ENCODE data around the gene NRP1.

Gene NRP1

DNA sequence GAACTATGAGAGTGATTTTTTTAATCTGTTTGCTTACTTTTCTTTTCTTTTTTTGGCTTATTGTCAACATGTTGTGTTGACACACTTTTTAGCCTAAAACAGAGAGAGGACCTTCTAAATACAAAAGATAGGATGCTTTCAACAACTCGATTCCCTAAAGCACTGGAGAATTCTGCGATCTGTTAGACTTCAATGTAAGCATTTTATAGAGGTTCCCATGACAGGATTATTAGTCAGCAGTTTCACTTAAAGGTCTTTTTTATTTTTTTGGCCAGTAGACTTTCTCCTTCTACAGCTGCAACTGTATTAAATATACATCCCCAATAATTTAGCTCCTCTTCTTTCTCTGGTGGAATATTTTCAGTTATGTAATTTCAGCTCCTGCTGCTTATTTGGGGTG is 12.7 kb upstream of the NRP1 start:
- DNase-seq = no peak

DNA sequence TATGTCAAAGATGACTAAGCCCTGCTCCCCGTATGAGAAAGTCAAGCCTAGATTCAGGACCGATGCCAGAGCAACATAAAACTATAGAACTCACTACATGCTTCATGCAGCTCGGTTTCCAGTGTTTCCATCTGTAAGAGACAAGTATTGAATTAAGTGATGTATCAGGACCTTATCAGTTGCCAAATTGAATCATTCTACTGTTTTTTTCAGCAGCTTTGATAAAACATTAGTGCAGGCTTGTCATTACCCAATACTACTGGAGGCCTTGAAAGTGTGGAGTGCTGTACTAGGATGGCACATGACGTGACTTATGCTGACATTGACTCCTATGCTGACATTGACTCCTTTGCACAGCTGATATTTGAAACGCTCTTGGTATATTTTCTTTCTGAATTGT is 10.8 kb upstream of the NRP1 start:
- DNase-seq = no peak

DNA sequence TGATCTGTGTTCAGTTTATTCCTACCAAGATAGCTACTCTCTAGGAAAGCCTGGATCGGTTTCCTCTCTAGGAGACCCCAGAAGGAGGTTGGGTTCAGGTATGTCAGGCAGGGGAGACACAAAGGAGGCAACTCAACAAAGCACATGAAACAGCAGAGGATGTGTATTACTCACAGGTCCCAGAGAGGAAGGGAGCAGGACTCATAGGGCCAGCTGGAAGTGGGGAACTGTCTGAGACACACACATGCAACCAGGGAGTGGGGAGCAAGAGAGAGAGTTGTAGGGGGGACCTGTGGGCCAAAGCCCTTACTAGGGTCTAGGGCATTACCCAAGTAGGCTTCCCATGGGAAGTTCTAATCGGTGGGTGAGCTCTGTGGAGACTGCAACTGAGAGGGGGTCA is 10.2 kb upstream of the NRP1 start:
- DNase-seq = no peak

DNA sequence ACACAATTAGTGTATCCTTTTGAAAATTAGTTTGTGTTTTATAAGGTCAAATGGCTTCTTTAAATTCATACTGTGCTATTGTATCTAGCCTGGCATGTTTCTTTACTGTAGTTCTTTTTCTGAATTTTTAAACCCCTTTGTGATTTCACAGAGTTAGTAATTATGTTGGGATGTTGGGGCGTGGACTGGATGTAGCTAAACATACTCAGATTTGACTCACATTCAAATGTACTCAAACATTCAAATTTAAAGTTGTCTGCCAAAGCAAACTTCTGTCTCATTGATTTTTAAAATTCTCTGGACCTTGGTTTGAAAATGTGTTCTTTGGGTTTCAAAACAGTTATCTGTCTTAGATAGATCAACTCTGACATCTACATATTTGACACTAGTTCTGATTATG is 7.2 kb upstream of the NRP1 start:
- no peak for DNase-seq

DNA sequence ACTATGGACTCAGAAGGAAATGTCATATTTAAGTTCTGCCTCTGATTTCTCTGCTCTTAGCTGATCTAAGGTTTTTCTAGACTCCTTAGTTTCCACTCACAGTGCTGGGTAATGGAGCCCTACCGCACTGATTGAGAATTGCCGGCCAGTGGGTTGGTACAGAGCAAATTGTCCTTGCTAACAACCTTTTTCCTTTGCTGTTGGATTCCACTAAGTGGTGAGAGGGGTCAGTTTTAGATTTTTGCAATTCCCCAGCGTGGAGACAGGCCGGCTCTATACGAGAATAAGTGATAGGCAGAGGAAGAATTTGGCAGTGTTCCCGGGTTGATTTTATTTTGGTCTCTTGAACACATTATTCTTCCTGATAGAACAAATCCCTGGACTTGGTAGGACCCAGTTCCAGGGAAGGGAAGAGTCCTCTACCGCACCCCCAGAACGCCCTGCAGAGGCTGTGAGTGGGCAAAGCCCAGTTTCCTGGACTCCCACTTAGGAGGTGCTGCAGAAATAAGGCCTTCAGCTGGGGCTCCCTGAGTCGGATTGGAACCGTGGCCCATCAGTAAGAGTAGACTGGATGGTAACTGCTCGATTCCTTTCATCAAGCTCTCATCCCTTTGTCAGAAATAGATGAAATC is 3.0 kb upstream of the NRP1 start:
- no peak for DNase-seq

DNA sequence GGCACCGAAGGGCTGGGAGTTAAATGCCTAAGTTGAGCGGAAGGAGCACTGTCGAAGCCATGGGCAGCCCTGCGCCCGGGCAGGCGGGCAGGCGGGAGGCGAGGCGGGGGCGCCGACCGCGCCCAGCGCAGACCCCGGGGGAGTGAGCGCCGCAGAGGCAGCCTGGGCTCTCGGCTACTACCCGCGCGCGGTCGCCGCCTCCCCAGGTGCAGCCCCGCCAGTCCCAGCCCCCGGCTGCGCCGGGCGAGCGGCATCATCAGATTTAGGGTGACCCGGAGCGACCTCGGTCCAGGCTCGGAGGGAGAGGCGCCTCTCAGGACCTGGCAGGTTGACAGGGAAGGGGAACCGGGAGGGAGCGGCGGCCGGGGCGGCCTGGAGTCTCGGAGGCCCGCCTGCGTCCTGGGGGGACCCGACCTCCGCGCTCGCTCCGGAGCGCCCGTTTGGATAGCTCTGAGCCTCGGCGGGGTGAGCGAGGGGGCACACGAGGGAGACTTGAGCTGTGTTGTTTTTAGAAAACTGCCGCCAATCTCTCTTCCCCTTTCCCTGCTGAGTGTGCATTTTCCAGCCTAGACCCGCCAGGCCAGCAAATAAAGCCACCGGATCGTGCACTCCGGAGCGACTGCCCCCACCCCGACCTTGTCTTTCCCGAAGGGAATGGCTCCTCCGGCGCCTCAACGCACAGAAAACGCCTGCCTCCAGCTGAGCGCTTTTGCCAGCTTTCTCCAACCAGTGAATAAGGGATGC is 2.3 kb upstream of the NRP1 start:
- DNase-seq = no peak

DNA sequence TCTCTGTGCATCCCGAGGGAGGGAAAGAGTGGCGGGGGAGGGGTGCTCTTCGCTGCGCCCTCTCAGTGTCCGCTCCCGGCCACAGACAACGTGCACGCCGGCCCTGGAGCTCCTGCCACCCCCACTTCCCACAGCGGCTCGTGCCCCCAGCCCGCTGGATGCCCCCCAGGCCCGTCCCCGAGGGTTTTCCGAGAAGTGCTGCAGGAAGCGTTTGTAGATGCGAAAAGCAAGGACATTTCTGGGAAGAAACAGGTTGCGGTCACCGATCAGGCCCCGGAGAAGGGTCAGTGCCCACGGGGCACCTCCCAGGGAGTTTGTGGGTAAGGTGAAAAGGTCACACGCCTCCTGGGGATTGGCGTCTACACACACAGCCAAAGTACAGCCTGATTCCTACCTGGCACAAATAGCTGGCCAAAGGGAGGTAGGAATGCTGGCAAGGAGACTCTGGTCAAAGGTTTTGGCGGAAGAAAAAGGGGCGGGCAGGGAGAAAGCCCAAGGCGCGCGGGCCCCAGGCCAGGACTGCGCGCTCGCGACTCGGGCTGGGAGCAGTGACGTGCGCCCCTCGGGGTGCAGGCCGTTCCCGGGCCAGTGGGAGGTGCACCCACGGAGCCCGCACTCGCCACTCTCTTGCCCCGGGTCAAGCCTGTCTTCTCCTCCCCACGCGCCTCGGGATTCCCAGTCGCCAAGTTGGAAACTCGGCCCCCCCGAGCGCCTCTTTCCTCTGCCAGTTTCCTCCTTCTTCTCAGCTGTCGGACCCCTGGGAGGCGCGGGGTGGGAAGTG is 1.5 kb upstream of the NRP1 start:
- no peak for DNase-seq

DNA sequence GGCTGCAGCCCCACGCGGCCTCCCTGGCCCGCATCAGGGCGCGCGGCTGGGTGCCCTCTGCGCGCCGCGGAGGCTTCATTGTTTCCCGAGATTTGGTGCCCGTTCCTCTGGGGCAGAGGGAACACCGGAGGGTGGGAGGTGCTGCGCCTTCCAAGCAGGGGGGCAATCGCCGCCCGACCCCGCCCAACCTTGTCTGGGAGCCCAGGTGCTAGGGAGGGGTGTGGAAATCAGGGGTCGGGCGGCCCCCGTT is 1.0 kb upstream of the NRP1 start:
- no peak for DNase-seq

DNA sequence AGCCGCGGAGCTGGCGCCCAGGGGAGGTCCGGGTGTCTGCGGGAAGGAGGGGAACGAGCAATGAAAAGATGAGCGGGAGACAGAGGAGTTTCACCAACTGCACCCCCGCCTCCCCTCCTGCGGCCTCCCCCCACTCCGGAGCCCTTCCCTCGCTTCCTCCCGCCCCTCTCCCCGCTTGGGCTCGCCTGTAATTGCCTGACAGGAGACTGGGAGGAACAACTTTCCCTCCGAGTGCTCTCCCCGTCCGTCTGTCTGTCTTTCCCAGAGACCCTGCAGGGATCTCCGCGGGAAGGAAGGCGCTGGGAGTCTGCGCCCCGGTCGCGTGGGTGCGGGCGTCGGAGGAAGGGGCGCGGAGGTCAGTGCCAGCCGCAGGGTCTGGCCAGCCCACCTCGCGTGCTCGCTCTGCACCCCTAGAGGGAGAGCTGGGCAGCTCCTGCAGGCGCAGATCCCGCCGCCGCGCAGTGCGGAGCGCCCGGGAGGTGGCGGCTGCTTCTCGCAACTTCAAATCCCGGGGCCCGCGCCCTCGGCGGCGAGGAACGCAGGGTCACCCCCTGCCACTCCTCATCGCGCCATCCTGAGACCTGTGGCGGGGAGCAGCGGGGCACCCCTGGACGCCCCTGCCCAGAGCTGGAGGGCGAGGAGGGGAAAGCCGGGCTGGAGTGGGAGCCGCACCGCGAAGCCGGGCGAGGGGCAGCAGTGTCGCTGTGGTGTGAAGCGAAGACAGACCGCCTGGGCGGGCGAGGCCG is 511 bp upstream of the NRP1 start:
- DNase-seq = no peak

DNA sequence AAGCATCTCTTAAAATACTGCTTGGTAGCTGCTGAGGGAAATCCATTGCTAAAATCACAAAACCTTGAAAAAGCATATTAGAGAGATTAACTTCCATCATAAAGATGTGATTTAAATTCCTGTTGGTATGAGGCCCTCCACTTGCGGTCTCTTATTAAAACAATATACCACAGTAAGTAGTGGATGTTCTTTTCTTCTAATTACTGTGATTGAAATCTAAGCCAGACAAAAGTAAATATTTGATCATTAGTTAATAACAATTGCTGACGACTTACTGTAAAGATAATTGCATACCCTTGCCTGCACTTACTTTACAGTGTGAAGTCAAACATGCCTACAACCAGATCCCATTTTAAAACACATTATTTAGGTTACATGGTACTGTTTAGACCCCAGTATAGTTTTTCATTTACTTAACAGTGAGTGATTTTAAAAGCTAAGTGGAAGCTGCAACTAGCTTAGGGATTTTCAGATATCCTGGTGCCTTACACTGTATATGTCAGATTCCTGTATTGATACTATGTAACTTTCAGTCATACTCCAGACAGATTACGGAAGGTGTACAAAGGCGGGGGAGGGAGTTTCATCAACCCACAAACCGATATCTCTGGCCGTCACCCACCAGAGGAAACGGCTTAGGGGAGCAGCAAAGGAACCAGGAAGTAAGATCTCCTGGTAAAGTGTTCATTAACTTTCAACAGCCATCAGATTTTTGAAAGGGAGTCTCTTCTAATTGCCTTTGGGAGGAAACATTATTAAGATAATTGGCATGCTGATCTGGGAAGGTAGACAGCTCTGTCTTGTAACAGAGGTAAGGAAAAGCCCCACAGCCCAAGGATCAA is 986 bp downstream of the NRP1 start:
- no peak for DNase-seq

DNA sequence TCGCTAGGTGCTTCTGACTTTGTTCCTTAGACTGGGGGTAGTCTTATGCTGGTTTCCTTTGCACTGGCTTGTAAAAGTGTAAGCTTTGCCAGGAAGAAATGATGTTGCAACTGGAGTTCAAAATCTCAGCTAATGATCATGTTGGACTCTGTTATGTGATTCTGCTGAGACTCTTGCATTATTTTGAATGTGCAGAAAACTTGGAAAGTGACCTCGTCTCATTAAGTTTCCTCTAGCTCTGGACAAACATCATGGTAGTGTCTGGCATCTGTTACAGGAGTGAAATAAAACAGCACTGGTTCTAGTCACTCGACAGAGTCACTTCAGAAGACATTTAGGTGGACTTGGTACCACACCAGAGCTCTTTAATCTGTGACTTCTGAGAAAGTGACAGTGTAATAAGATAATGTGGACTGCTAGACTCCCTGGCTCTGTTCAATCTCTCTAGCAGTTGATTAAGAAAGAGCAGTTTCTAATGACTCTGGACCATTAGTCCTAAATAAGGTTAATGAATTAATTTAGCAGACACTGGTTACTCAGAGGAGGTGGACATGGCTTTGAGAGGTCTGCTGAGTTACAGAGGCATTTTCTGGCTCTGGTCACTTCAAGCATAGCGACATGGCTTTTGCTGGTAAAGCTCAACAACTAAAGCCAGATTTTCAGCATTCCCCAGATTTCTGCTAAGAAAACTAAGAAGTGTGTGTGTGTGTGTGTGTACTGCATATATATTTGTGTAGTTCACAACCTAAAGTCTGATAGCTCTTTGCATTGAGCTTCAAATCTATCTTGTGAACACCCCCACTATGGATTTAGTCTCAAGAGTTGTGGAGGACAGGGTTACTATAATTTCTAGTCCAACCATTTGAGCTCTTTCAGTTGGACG is 2.0 kb downstream of the NRP1 start:
- no peak for DNase-seq

DNA sequence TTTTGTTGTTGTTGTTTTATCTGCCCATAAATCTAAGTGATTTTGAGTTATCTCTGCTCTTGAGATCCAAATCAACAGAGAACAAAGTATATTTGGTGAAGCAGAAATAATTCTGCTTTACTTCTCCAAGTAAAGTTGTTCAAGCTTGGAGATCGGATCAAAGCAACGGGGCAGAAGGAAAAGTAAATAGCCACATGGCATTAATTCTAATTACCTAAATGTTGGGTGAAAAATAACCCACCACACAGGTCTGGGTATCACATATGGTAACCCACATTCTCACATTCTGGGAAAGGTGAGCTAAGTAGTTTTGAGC is 3.1 kb downstream of the NRP1 start:
- DNase-seq = no peak

DNA sequence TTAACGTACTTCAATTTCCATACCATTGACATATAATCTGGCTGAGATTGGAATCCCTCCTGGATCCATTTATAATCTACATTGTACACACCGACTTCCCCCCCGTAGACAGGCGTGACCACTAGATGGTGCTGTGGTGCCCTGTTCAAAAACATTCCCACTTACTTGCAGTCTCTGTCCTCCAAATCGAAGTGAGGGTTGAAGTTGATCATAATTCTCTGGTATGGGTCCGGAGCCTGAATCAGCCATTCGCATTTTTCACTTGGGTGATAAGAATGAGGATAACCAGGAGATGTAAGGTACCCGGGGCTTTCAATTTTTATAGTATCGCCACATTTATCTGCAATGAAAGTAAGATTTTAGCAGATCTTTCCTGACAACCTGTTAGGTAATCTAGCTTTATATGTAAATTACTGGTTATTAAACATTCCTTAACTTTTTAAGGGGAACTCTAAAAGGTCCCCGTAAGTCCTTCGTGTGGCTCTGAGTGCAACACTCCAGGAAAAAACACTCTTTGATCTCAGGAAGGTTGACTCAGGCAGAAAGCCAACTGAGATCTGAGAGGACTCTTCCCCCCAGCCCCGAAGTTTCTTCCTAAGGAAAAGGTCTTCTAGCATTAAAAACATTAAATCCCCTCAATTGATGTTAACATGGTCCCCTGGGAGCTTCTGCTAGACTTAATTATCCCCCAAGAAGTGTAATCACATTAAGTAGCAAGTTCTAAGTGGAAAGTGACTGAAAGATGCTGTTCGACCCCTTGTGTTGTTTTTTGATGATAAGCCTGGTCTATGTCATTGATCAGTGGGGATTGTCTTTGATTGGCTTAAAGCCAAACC is 3.7 kb downstream of the NRP1 start:
- peak; percentile 50 for DNase-seq

DNA sequence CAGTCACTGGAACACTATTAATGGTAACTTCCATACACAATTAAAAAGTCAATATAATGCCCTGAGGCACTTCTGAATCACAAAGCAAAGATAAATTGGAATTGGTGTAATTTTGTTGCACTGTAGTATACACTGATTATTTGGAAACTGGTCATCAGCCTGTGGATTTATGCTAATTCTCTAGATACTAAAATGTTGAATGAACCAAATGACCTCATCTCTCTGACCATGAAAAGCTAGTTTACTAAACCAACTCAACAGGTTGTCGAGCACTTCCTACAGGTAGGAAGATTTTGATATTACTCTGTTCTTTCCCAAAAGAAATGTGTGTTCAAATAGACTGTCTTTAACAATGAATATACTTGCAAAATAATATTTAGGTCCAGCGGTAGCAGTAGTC is 5.3 kb downstream of the NRP1 start:
- no peak for DNase-seq

DNA sequence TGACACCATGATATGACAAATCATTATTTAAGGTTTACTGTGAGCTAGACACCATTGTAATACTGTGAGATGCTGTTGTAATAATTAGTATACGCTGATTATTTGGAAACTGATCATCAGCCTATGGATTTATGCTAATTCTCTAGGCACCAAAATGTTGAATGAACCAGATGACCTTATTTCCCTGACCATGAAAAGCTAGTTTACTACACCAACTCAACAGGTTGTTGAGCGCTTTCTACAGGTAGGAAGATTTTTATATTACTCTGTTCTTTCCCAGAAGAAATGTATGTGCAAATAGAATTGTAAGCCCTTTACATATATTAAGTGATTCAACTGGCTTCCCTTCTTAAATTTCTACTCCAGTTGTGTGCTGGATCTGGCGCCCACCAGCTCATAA is 6.2 kb downstream of the NRP1 start:
- no peak for DNase-seq

DNA sequence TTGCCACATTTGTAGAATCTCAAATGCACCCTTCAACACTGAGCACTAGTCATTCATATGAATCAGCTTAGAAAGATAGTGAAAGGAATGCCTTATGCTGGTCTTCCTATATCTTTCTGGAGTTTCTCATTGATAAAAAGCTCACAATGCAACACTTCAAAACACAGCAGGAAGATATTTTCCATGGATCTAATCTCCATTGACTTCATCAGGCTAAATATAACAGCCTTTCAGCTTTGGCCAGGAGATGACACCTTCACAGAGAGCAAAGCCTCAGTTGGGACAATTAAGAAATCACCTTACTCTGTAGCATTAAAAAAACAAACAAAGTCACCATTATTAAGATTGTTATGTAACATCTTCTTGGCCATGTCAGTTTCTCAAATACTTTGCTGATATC is 6.7 kb downstream of the NRP1 start:
- no peak for DNase-seq

DNA sequence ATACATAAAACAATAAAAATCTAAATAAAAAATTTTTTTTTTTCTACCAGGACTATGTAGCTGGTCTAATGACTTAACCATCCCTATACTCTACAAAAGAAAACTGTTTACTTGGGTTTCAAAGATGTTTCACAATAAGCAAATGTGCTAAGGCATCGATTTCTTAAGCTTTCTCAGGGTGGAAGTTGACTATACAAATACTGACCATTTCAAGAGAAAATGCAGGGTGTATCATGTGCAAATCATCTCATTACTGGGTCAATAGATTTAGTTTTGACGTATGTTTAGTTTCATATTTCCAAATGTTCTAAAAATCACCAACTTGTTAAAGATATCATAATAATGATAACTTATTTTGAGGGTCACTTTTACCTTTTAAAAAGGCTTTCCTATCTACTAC is 7.5 kb downstream of the NRP1 start:
- no peak for DNase-seq

DNA sequence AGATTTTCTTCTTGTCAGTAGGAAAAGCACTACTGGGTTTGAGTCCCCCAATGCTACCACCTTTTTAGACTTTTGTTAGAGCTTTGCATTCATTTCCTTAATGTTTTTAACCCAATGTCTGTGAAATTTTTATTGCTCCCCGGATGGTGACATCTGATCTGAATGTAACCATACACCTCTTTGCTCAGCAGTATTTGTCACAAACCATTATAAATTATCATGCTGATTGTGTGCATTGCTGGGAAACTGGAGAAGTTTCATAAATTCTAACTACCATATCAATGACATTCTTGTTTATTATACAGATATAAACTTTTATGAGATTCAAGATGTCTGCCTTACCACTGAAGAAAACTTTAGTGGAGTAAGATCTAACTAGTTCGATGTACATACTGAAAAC is 8.5 kb downstream of the NRP1 start:
- no peak for DNase-seq

DNA sequence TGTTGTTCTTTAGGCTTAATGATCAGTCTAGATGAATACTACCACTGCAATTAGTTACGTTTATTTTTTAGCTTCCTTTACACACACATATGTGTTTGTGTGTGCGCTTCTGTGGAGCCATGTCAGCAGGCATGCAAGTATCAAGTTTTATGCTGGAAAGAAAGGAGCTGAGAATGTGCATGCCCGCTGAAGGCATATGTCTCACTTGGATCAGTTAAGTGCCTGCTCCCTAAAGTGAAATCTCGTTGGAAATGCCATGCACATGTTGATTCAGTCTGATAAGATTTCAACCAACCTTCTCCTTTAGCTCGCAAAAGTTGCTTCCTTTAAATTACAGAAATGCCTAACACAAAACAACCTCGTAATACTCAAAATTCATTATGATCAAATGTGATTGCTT is 10.7 kb downstream of the NRP1 start:
- no peak for DNase-seq

DNA sequence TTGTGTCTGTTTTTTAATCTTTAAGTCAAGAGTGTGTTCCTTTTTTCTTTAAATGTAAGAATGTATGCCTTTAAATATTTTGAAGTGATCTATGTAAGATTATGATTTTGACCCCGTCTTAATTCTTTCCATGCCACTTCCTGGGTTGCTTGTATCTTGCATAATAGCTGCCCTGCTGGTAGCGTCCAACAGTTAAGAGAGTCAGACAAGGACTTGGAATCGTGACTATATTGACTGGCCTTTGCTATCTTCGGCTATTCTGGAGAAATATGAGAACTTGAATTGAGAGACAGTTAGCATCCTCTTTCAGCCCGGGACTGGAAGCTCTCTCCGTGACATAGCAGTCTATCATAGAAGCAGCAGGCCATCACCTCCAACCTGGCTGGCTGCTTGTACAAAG is 13.0 kb downstream of the NRP1 start:
- DNase-seq = no peak

DNA sequence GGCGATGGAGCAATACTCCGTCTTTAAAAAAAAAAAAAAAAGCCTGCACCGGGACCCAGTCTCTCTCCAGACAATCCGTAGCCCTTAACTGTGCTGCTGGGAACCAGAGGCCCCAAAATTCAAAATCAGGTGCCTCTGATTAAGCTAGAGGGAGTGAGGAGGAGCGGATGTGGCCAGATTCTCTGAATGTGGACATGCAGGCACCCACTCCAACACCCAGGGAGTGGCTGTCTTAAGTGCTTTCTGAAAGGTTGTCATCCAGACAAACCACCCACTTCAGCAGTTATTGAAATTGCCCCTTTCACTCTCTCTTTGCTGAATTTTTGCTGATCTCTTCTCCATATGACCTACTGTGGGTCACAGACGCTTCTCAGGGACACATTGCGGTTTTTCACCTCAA is 14.2 kb downstream of the NRP1 start:
- no peak for DNase-seq

All from CD4-positive, alpha-beta T cell treated with Interferon gamma for 1 hour (primary cell).